AG08395 (cell line): ENCODE measurements around the gene MRPS34.

ENCODE experiments used
- DNase-seq: peaks from one replicate; pipeline ENCODE4 v3.0.0; 2012; ENCODE audit warnings: mixed read lengths, low spot score

Gene MRPS34

DNA sequence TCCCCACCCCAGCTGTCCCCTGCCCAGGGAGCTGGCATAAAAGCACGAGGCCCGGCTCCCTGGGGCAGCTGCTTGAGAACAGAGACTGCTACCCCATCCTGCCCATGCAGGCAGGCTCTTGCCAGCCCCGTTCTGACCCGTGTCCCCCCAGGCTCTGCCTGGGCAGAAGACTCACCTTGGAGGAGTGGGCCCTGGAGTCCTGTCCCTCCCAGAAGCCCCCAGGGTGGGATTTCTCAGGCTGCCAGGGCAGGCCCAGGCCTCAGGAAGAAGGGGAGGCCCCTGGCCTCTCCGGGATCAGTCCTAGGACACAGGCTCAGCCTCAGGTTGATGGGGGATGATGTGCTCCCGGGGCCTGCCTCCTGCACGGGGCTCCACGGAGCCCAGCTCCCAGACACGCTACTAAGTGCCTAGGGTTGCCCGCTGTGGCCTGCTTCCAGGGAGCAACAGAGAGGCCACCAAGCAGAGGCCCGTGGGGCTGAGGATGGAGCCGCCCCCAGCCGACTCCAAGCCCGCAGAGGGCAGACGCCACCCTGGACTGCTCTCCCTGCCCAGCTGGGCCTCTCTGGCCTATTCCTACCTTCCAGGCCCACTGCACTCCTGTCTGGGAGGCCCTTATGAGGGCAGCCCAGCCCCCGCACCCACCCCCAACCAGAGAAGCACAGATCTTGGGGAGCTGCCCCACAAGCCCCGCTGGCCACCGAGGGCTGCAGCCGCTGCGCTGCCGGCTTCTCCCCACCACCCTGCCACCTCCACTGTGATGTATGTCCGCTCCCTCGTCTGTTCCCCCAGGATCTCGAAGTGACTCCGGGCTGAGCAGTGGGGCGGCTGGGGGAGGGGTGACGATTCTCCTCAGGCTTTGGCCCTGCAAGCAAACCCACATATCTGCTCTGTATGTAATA lies 3.3 kb downstream of the MRPS34 start:
- no peak for DNase-seq

DNA sequence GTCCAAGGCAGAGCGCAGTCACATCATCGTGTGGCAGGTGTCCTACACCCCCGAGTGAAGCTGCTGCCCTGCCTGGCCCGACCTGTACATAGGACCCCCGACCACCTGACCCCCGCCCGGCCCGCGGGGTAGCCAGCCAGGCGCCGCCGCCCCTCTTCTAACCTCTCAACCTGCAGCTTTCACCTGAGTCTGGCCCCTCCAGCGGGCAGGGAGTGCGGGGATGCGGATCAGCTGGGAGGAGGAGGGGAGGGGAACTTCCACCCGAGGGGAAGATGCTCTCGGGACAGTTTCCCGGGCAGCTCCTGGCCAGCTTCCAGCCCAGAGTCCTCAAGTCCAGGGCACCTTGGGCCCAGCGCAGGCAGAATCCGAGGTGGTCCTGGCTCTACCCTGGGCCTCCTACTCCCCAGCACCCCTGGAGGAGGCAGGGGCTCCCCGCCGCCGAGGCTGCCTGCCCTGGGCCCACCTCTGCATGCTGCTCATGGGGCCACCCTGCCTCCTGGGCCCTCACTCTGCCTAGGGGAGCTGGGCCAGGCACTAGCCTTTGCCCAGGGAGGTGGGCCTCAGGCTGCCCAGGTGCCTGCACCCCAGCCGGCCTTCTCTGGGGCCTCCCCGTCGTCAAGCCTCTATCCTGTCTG lies 4.0 kb downstream of the MRPS34 start:
- DNase-seq = no peak

DNA sequence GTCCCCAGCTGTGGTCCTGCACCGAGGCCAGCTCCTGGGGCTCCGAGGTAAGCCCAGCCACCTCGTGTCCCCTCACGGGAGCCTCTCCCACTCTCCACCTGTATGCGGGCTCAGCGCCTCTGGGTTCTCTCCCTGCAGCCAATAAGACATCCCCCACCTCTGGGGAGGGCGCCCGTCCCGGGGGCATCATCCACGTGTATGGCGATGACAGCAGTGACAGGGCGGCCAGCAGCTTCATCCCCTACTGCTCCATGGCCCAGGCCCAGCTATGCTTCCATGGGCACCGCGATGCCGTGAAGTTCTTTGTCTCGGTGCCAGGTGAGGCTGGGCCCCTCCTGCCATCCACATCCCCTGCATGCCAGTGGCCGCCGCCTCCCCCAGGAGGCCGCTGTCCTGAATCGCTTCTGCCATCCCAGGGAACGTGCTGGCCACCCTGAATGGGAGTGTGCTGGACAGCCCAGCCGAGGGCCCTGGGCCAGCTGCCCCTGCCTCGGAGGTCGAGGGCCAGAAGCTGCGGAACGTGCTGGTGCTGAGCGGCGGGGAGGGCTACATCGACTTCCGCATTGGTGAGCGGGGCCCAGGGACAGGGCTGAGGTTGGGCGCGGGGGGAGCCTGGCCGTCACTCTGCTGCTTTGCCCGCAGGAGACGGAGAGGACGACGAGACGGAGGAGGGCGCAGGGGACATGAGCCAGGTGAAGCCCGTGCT lies 4.7 kb downstream of the MRPS34 start:
- no peak for DNase-seq

DNA sequence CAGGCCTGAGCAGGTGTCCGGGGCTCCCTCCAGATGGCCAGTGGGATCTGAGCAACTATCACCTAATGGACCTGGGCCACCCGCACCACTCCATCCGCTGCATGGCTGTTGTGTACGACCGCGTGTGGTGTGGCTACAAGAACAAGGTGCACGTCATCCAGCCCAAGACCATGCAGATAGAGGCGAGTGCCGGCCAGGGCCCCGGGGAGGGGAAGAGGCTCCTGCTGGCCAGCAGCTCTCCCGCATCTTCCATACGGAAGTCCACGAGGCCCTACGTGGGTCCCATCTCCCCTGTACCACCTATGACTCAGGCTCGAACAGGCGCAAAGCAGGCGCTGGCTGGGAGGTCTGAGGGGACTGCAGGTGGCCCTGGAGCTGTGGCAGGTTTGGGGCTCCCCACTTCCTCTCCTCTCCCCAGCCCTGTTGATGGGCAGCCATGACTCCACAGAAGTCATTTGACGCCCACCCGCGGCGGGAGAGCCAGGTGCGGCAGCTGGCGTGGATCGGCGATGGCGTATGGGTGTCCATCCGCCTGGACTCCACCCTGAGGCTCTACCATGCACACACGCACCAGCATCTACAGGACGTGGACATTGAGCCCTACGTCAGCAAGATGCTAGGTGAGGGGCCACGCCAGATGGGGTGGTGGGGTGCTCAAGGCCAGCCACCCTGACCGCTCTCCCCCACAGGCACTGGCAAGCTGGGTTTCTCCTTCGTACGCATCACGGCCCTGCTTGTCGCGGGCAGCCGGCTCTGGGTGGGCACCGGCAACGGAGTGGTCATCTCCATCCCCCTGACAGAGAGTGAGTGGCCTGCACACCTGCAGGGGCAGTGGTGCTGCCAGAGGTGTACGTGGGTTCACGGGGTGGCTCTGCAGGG lies 5.6 kb downstream of the MRPS34 start:
- no peak for DNase-seq

DNA sequence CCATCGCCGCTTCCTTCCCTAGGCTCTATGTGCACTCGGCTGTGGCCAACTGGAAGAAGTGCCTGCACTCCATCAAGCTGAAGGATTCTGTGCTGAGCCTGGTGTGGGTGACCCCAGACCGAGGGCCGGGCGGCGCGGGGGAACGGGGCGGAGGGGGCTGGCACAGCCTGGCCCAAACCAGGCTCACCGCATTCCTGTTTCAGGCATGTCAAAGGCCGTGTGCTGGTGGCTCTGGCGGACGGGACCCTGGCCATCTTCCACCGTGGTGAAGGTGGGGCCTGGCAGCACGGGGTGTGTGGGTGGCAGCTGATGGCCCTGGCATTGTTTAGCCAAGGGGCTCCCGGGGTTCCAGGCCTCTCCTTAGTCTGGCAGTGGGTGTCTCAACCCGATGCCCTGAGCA lies 6.2 kb downstream of the MRPS34 start:
- no peak for DNase-seq

DNA sequence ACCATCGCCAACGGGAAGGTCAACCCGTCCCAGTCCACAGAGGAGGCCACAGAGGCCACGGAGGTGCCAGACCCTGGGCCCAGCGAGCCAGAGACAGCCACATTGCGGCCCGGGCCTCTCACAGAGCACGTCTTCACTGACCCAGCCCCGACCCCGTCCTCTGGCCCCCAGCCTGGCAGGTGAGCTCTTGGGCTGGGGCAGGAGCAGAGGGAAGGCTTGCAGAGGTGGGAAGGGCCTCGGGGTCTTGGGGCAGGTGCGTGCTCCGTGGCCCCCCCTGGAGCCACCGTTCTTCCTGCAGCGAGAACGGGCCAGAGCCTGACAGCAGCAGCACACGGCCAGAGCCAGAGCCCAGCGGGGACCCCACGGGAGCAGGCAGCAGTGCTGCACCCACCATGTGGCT lies 6.7 kb downstream of the MRPS34 start:
- no peak for DNase-seq

DNA sequence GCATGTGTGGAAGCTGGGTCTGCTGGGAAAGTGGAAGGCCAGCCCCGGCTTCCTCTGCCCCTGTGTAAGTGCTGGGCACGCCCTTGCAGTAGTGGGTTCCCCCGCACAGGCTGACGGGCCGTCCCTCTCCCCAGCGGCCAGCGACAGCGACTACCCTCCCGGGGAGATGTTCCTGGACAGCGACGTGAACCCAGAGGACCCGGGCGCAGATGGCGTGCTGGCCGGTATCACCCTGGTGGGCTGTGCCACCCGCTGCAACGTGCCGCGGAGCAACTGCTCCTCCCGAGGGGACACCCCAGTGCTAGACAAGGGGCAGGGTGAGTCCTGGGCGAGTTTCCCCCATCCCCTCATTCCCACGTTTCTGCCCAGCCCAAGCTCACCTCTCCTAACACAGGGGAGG lies 7.1 kb downstream of the MRPS34 start:
- DNase-seq = no peak

DNA sequence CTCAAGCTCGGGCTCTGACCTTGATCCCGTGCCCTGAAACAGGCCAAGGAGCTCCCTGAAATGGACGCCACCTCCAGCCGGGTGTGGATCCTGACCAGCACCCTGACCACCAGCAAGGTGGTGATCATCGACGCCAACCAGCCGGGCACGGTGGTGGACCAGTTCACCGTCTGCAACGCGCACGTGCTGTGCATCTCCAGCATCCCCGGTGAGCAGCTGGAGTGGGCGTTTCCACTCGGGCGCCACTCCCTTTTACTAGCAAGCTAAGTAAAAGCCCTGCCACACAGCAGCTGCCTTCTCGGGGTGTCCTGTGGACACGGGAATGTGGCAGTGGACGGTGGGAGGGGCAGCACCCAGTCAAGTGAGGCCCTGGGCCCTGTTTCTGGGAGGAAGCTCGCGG lies 8.0 kb downstream of the MRPS34 start:
- DNase-seq = no peak

DNA sequence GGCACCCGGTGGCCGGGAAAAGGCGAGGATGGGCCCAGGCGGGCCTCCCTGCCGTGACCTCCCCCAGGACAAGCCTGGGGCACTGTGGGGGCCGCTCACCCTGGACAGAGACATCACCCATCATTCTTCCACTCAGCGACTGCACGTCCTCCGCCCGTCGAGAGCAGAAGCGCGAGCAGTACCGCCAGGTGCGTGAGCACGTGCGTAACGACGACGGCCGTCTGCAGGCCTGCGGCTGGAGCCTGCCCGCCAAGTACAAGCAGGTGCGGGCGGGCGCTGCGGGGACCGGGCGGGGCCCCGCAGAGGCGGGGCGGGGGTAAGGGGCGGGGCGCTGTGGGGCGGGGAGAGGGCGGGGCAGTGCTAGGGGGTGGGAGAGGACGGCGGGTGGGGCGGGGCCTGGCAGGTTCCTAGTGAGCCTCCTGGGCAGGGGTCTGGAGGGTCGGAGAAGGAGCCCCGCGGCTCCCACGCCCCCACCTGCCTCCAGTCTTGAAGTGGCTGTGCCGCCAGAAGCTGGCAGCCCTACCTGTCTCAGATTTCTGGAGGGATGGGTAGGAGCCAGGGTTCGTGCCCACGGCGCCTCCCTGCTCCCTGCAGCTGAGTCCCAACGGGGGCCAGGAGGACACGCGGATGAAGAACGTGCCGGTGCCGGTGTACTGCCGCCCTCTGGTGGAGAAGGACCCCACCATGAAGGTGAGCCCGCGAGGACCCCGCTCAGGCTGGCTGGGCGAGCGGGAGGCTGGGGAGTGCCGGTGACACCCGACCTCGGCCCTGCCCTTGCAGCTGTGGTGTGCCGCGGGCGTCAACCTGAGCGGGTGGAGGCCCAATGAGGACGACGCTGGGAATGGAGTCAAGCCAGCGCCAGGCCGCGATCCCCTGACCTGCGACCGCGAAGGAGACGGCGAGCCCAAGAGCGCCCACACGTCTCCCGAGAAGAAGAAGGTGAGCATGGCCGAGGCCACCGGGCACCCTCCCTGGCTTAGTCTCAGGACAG lies 9.1 kb downstream of the MRPS34 start:
- no peak for DNase-seq

DNA sequence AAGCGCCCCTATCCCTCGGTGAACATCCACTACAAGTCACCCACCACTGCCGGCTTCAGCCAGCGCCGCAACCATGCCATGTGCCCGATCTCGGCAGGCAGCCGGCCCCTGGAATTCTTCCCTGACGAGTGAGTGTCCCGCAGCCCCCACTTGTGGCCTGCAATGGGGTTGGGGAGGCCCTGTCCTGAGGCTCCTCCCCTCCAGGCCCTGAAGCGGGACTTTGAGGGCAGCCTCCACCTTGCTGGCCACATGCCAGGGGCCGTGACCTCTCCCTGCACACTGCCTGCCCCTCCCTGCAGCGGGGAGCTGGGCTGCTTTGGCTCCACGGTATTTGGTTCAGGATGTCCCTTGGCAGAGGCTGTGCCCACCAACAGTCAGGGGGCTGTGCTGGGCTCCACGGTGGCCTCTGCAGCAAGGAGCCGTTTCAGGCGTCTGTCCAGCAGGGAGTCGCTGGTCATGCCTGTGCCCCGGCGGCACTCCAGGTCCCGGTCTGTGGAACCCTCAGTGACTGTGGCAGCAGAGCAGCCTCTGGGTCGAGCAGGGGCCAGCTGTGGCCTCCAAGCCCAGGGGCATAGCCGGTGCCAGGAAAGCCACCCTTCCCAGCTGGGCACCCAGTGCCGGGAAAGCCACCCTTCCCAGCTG lies 9.9 kb downstream of the MRPS34 start:
- DNase-seq = no peak

DNA sequence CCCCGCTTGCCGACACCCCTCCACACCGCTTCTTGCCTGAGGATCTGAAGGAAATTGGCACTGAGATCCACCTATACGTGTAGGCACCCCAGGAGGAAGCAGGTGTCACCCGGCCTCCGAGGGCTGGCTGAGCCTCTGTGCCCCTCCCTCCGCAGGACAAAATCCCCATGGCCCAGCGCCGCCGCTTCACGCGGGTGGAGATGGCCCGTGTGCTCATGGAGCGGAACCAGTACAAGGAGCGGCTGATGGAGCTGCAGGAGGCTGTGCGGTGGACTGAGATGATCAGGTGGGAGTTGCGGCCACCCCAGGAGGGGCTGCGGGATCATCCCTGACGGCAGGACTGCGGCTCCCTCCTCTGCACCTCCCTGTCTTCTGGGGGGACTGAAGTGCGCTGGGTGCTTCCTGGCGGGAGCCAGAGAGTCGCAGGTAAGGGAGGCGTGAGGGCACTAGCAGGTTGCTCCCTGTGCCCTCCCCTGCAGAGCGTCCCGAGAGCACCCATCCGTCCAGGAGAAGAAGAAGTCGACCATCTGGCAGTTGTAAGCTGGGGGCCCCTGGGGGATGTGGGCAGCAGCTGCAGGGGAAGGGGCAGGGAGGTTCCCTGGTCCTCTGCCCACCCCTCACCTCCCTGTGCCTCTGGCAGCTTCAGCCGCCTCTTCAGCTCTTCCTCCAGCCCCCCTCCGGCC lies 10.6 kb downstream of the MRPS34 start:
- DNase-seq = no peak

DNA sequence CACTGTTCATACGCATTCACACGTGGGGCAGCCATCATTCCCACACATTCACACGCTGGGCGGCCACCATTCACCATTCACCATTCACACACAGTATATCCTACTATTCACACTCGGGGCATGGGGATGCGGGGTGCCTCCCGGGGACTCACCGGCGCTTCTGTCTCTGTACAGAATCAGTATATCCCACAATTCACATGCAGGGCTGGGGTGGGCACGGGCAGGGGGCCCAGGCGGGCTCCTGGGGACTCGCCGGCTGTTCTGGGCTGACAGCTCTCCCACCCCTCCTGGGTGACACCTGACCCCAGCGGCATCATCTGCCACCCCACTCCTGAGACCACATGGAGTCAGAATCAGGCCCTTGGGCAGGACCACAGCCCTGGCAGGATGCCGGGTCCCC lies 11.2 kb downstream of the MRPS34 start:
- DNase-seq = no peak

DNA sequence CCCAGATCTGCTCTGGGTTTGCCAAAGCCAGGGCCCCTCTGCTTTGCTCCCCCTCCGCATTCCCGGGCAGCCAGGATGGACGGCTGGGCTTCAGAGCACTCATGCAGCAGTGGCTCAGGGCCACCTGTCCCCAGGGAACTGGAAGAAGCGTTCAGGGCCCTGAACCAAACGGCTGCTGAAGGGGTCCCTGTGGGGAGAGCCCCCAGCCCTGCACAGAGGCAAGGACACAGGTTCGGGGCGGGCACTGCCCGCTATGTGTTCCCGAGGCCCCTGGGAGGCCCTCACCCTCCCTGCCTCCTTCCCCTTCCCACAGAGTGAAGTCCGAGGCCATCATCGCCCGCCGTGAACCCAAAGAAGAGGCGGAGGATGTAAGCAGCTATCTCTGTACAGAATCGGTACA lies 12.0 kb downstream of the MRPS34 start:
- DNase-seq = no peak

DNA sequence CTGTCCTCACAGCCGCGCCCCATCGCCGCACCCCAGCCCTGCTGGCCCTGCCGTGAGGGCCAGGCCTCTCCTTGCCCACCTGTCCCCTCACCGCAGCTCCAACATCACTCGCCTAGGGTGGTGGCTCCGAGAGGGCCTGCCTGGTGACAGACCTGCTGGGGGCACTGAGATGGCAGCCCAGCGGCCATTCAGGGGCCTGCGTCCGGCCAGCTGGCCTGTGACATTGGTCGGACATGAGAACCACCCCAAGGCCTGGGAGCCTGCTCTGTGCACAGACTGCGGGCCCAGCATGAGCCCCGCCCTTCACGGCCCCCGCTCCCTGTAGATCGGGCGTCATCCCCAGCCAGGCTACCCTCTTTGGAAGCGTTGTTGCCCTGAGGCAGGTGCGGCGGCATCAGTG lies 13.4 kb downstream of the MRPS34 start:
- DNase-seq = no peak

DNA sequence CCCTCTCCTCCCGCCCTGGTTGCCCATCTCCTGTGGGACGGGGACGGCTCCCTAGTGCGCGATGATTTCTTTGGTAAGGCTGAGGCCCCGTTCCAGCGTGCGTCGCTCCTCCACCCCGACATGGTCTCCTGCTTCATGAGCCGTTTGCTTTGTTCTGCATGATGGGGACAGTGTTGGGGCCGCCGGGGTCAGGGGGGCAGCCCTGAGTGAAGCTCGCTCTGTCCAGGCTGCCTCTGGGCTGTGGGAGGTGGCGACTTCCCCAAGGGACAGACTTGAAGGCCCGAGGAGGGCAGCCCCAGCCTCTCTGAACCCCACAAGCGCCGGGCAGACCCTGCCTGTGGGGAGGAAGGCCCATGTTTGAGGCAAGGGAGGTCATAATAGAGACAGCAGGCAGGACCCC lies 14.0 kb downstream of the MRPS34 start:
- DNase-seq = no peak

DNA sequence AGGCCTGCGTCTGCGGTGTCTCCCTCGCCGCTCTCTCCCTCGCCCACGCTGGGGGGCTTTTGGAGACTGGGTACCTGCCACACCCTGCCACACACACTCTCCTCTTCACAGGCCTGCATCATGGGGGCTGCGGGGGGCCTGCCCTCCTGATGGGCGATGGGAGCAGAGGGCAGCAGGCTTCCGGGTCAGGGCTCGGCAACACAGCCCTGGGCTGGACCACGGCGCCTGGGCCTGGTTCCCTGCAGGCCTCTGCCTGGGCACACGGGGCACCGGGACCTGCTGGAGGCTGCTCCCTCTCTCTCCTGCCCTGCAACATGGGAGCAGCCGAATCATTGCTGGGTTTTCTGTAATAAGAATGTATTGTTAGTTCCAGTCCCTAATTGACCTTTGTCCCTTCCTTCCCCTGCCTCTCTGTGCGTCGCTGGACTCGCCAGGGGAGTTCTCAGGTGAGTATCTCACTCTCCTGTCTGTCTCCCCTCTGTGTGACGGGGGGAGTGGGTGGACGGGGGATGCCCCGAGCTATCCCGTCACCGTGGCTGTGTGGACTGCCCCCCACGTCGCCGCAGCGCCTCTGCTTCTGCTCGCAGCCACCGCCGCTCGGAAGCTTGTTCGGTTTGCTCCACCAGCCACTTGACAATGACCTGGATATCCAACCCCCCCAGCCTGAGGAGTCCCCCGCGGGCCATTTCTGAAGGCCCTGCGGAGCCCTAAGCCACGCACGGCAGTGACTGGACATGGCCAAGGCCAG lies 15.0 kb downstream of the MRPS34 start:
- DNase-seq = no peak

DNA sequence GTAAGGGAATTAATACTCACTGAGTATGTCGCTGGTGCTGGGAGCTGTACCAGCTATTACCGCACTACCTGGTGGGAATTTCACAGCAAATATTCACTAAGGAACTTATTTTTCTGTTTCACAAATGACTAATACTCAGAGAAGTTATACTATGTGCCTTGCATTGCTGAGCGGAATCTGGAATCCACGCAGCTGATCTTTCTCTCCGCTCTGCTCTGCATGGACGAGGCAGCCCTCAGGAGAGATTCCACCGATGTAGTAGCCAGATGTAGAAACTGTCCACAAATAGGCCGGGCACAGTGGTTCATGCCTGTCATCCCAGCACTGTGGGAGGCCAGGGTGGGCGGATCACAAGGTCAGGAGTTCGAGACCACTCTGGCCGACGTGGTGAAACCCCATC lies 18.7 kb downstream of the MRPS34 start:
- DNase-seq = no peak

DNA sequence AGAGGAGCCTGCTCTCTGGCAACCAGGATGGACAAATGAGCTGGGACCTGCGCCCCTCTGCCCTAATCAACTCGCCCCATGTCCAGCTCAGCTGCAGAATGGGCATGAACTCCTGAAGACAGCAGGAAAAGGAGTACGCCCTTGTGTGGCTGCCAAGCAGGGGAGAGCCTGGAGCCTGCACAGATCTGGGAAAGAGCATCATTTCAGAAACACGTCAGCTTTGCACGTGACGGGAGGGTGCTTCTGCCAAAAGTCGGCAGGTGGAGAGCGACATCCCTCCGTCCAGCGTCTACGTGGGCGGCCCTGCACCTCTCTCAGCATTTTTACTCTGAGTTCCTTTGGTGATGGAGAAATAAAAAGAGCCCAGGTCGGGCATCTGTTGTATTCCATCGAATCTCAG lies 20.1 kb downstream of the MRPS34 start:
- DNase-seq = no peak

DNA sequence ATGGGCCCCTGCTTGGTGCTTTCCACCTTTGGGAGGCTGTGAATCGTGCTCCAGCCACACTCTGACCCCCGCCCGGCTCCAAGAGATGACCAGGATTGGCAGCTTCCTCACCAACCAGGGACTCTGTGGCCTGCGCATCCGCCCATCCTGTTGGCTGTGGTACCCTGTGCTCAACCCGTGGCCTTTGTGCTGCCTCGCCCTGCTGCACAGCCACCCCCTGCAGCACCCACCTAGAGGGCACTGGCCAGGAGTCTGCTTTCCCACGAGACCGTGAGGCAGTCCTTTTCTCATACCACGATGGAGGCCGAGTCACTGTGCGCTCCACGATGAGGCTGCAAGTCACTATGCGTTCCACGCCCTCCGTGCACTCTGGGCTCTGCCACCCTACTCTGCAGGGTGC lies 21.0 kb downstream of the MRPS34 start:
- DNase-seq = no peak
